ENCODE data around the gene MFAP5.
"Not testable (repeated sequence)": the region's sequence is repeated elsewhere in the genome, so short reads cannot be mapped to it uniquely, and the experiment has no call there.

The MFAP5 gene

GRCh38 chr12:8672381-8672780, 9.8 kb upstream of the MFAP5 start:
- no peak for DNase-seq

GRCh38 chr12:8668441-8668840, 5.8 kb upstream of the MFAP5 start:
- no peak for DNase-seq

- DNase-seq: no peak
Observed at GRCh38 chr12:8667270-8667669, 4.6 kb upstream of the MFAP5 start.

- DNase-seq: no peak
Observed at GRCh38 chr12:8665759-8666158, 3.1 kb upstream of the MFAP5 start.

GRCh38 chr12:8664228-8664913, 1.7 kb upstream of the MFAP5 start:
- DNase-seq: no peak

- DNase-seq: no peak
Observed at GRCh38 chr12:8661751-8662150, 875 bp downstream of the MFAP5 start.

- no peak for DNase-seq
Observed at GRCh38 chr12:8661016-8661415, 1.6 kb downstream of the MFAP5 start.

- no peak for DNase-seq
Observed at GRCh38 chr12:8658346-8658745, 4.3 kb downstream of the MFAP5 start.

- DNase-seq: no peak
Observed at GRCh38 chr12:8655421-8655820, 7.2 kb downstream of the MFAP5 start.

- peak; percentile 25 to 37 for DNase-seq
Observed at GRCh38 chr12:8648576-8649205, 13.9 kb downstream of the MFAP5 start.

GRCh38 chr12:8647968-8648367, 14.7 kb downstream of the MFAP5 start:
- DNase-seq: no peak

- peak; percentile 14 to 60 for DNase-seq
Observed at GRCh38 chr12:8644345-8645248, 18.0 kb downstream of the MFAP5 start.

GRCh38 chr12:8642775-8643174, 19.9 kb downstream of the MFAP5 start:
- no peak for DNase-seq

- no peak for DNase-seq
Observed at GRCh38 chr12:8639936-8640335, 22.7 kb downstream of the MFAP5 start.

- no peak for DNase-seq
Observed at GRCh38 chr12:8638951-8639350, 23.7 kb downstream of the MFAP5 start.

GRCh38 chr12:8637666-8638065, 25.0 kb downstream of the MFAP5 start:
- DNase-seq: no peak

GRCh38 chr12:8637244-8637643, 25.4 kb downstream of the MFAP5 start:
- DNase-seq: no peak

GRCh38 chr12:8636581-8636980, 26.0 kb downstream of the MFAP5 start:
- DNase-seq: no peak

GRCh38 chr12:8636007-8636346, 26.6 kb downstream of the MFAP5 start:
- DNase-seq: not testable (repeated sequence)

- not testable (repeated sequence) for DNase-seq
Observed at GRCh38 chr12:8635342-8636006, 27.2 kb downstream of the MFAP5 start.

- DNase-seq: no peak
Observed at GRCh38 chr12:8630131-8630530, 32.5 kb downstream of the MFAP5 start.

- no peak for DNase-seq
Observed at GRCh38 chr12:8629486-8630033, 33.1 kb downstream of the MFAP5 start.

GRCh38 chr12:8628731-8629130, 33.9 kb downstream of the MFAP5 start:
- DNase-seq: no peak

Data from stimulated activated CD4-positive, alpha-beta T cell treated with anti-CD3 and anti-CD28 coated beads, Interleukin-4, amount 100 ng/mL, for 4 hours (primary cell).